Right atrium auricular region (tissue), 2 donors: ENCODE results near the gene CARD14. TPM values are rescaled to one million over a fixed set of nuclear protein-coding genes. Genes with fewer than 3 reads are reported as not detected.

Source experiments
- DNase-seq: peaks from one replicate; pipeline ENCODE4 v3.0.0-alpha.2; 2019; ENCODE audit warnings: low spot score
- H3K27ac ChIP-seq, 2 donors: fragments of 200-600 bp; sonication (generic); 1 replicate in 1 of 2; 2 replicates in 1 of 2; pipeline ENCODE4 v1.5.1; 2016 to 2019
- H3K27me3 ChIP-seq, 2 donors: fragments of 200-600 bp; sonication (generic); one replicate each; pipeline versions ENCODE4 v1.5.1 to v1.6.0; 2017 to 2019
- H3K36me3 ChIP-seq: fragments of 200-600 bp; sonication (generic); one replicate; pipeline ENCODE4 v1.5.1; 2016
- H3K4me1 ChIP-seq, 2 donors: fragments of 200-600 bp; sonication (generic); one replicate each; pipeline versions ENCODE4 v1.5.1 to v1.6.0; 2017 to 2019
- H3K4me3 ChIP-seq, 2 donors: fragments of 200-600 bp; sonication (generic); 1 replicate in 1 of 2; 2 replicates in 1 of 2; pipeline ENCODE4 v1.5.1; 2017 to 2019; ENCODE audit warnings: mild to moderate bottlenecking in 1 of 2, moderate library complexity in 1 of 2
- H3K9me3 ChIP-seq, 2 donors: fragments of 200-600 bp; sonication (generic); one replicate each; pipeline ENCODE4 v1.5.1; 2019
- CTCF ChIP-seq, 2 donors: fragments of 200-600 bp; sonication (generic); IDR thresholded peaks; one replicate each; pipeline ENCODE4 v1.5.1; 2019; ENCODE audit warnings: antibody characterized with exemption in 2 of 2
- total RNA-seq, 2 donors: library from RNA; depleted of rRNA; stranded (reverse); fragments of >200 nt; gene quantifications; one replicate each; pipeline ENCODE4 v1.1.0, GENCODE V29; 2016

The CARD14 gene
- total RNA-seq, 2 donors from 2014 or later = not detected

DNA sequence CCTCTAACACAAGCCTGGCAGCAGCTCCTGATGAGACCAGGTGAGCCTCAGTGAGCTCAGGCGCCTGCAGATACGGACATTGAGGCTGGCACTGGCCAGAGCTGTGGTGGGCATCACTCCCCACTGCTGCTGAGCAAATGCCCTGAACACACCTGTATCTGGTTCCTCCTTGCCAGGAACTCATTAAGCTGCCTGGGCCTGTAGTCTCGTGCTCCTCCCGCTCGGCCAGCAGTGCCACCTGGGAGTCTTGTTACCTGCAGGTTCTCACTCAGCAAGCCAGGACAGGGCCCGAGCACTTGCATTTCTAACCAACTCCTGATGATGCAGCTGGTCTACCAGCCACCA lies 36.2 kb upstream of the CARD14 start:
- H3K4me3 ChIP-seq = no peak overlapping the region
- no peak for DNase-seq
- H3K27ac ChIP-seq = no peak overlapping the region
- no peaks in the 10 kb centered on the region for H3K27me3 ChIP-seq
- no peaks in the 10 kb centered on the region for H3K4me1 ChIP-seq
- no peaks in the 10 kb centered on the region for H3K9me3 ChIP-seq
- no peak for TF ChIP-seq CTCF (IDR thresholded peaks at IDR 0.05)
- peaks cover 54% of the 10 kb centered on the region for H3K36me3 ChIP-seq

DNA sequence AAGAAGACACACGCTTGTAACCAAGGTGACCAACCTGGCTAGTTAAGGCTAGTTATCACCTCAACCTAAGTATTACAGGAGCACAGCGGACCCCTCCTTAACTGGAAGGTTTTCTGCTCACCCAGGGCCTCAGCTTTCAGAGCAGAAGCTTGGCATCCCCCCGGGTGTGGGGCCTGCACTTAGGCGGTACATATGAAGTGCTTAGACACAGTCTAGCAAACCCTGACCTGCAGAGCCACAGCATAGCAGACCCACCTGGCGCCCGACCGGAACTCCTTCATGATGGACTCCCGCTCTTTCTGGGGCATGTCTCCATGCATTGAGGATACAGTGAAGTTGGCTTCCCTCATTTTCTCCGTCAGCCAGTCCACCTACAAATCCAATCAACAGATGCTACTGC lies 32.7 kb upstream of the CARD14 start:
- Histone ChIP-seq H3K36me3 (peaks cover 90% of the 10 kb centered on the region), H3K9me3 (no peaks in the 10 kb centered on the region), H3K27ac (no peak overlapping the region), H3K4me3 (no peak overlapping the region), H3K27me3 (no peaks in the 10 kb centered on the region), H3K4me1 (no peaks in the 10 kb centered on the region)
- no peak for DNase-seq
- TF ChIP-seq CTCF (IDR thresholded peaks at IDR 0.05) = no peak

DNA sequence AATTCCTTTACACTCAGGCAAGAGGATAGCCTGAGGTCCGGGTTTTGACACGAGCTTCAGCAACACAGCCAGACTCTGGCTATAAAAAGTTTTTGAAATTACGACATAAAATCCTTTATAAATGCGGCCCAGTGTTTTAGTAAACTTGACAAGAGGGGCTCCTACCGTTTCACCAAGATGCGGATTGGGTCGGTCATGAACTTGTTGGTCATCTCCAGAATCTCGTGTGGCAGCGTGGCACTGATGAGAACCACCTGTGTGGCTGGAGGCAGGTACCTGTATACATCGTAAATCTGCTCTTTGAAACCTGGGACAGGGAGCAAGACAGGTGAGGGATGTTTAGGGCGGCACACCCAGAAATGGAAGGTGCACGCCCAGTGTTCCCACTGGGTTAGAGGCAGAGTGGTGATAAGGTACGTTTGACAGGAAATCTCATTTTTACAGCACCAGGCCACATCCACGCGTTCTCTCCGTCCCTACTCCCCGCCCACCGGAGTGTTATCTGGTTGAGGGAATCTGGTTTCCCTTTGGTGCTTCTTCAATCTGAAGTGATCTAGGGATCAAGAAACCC lies 30.9 kb upstream of the CARD14 start:
- Histone ChIP-seq H3K27ac (no peak overlapping the region), H3K4me1 (no peaks in the 10 kb centered on the region), H3K27me3 (no peaks in the 10 kb centered on the region), H3K9me3 (no peaks in the 10 kb centered on the region), H3K4me3 (no peak overlapping the region), H3K36me3 (peaks cover 100% of the 10 kb centered on the region)
- no peak for DNase-seq
- no peak for TF ChIP-seq CTCF (IDR thresholded peaks at IDR 0.05)

GRCh38 chr17:80141463-80142165 lies 28.2 kb upstream of the CARD14 start:
- TF ChIP-seq CTCF (IDR thresholded peaks at IDR 0.05) = no peak
- no peak overlapping the region for H3K4me3 ChIP-seq
- peaks cover 77% of the 10 kb centered on the region for H3K36me3 ChIP-seq
- H3K9me3 ChIP-seq = no peaks in the 10 kb centered on the region
- no peak overlapping the region for H3K27ac ChIP-seq
- H3K27me3 ChIP-seq = no peaks in the 10 kb centered on the region
- peaks cover 0 to 19% of the 10 kb centered on the region in 2 donors for H3K4me1 ChIP-seq
- no peak for DNase-seq

DNA sequence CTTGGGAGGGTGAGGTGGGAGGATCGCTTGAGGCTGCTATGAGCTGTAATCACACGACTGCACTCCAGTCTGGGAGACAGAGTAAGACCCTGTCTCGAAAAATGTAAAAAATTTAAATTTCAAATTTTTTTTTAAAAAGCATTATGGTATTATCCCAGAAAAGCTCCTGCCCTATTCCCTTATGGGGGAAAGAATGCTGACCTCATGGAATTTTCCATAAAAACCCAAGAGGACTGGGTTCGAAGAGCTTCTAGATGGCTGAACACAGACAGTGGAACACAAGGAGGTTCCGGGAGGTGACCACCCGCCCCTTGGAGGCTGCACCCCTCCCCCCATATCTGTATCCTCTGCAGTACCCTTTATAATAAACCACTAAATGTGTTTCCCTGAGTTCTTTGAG lies 26.9 kb upstream of the CARD14 start:
- Histone ChIP-seq H3K9me3 (no peaks in the 10 kb centered on the region), H3K4me1 (peaks cover 0 to 22% of the 10 kb centered on the region in 2 donors), H3K36me3 (peaks cover 63% of the 10 kb centered on the region), H3K27me3 (no peaks in the 10 kb centered on the region), H3K27ac (no peak overlapping the region), H3K4me3 (no peak overlapping the region)
- no peak for DNase-seq
- no peak for TF ChIP-seq CTCF (IDR thresholded peaks at IDR 0.05)
